Trophoblast cell (in vitro differentiated cells and primary cell): ENCODE data around the gene TNS3.

Experiments
- DNase-seq, 2 donors: peaks; one replicate each; pipeline ENCODE4 v3.0.0-alpha.2; 2016
- H2AFZ ChIP-seq: 2 replicates; pipeline ENCODE4 v1.6.1; 2013; ENCODE audit warnings: low read length, moderate library complexity, mild to moderate bottlenecking; ENCODE audit not compliant: insufficient read depth, poor library complexity
- H2AK5ac ChIP-seq: 2 replicates; pipeline ENCODE4 v1.6.1; 2013; ENCODE audit warnings: mild to moderate bottlenecking, low read length
- H2BK120ac ChIP-seq: 2 replicates; pipeline ENCODE4 v1.6.1; 2013; ENCODE audit warnings: low read length, mild to moderate bottlenecking, moderate library complexity; ENCODE audit not compliant: insufficient read depth, poor library complexity
- H2BK12ac ChIP-seq: 2 replicates; pipeline ENCODE4 v1.6.1; 2013; ENCODE audit warnings: mild to moderate bottlenecking, low read length, moderate library complexity
- H2BK5ac ChIP-seq: 2 replicates; pipeline ENCODE4 v1.6.1; 2013; ENCODE audit warnings: low read length, low read depth, moderate library complexity, mild to moderate bottlenecking; ENCODE audit not compliant: poor library complexity
- H3K14ac ChIP-seq: 2 replicates; pipeline ENCODE4 v1.6.1; 2013; ENCODE audit warnings: mild to moderate bottlenecking, low read length
- H3K18ac ChIP-seq: 2 replicates; pipeline ENCODE4 v1.6.1; 2013; ENCODE audit warnings: mild to moderate bottlenecking, low read length
- H3K23ac ChIP-seq: 2 replicates; pipeline ENCODE4 v1.6.1; 2013; ENCODE audit warnings: low read length
- H3K27ac ChIP-seq: 2 replicates; pipeline ENCODE4 v1.5.1; 2013; ENCODE audit warnings: low read depth, mild to moderate bottlenecking, inconsistent platforms, low read length, moderate library complexity
- H3K27me3 ChIP-seq: 2 replicates; pipeline ENCODE4 v1.6.1; 2013; ENCODE audit warnings: inconsistent platforms, mild to moderate bottlenecking, low read length, moderate library complexity; ENCODE audit not compliant: insufficient read depth
- H3K36me3 ChIP-seq, 2 experiments: 1 replicate in 1 of 2; 2 replicates in 1 of 2; pipeline ENCODE4 v1.6.1; 2013; ENCODE audit warnings: low read length in 2 of 2, mild to moderate bottlenecking in 2 of 2, moderate library complexity in 1 of 2; ENCODE audit not compliant: insufficient read depth in 2 of 2, control insufficient read depth in 1 of 2
- H3K4ac ChIP-seq: 2 replicates; pipeline ENCODE4 v1.6.1; 2013; ENCODE audit warnings: low read depth, mild to moderate bottlenecking, low read length, moderate library complexity
- H3K4me1 ChIP-seq, 2 experiments: 1 replicate in 1 of 2; 2 replicates in 1 of 2; pipeline ENCODE4 v1.6.1; 2013; ENCODE audit warnings: low read length in 2 of 2, mild to moderate bottlenecking in 2 of 2, moderate library complexity in 1 of 2; ENCODE audit not compliant: insufficient read depth in 2 of 2, control insufficient read depth in 1 of 2
- H3K4me2 ChIP-seq: 2 replicates; pipeline ENCODE4 v1.6.1; 2013; ENCODE audit warnings: inconsistent platforms, mild to moderate bottlenecking, low read length, moderate library complexity
- H3K4me3 ChIP-seq: 2 replicates; pipeline ENCODE4 v1.5.1; 2013; ENCODE audit warnings: mild to moderate bottlenecking, low read depth, low read length, inconsistent platforms
- H3K79me1 ChIP-seq: one replicate; pipeline ENCODE4 v1.6.1; 2013; ENCODE audit warnings: low read length
- H3K79me2 ChIP-seq: 2 replicates; pipeline ENCODE4 v1.6.1; 2013; ENCODE audit warnings: low read length, mild to moderate bottlenecking; ENCODE audit not compliant: control insufficient read depth, insufficient read depth, poor library complexity
- H3K9ac ChIP-seq: 2 replicates; pipeline ENCODE4 v1.6.1; 2013; ENCODE audit warnings: mild to moderate bottlenecking, low read length
- H3K9me3 ChIP-seq: 2 replicates; pipeline ENCODE4 v1.6.1; 2013; ENCODE audit warnings: low read depth, mild to moderate bottlenecking, control low read depth, inconsistent platforms, low read length; ENCODE audit not compliant: insufficient read depth
- H4K12ac ChIP-seq: 2 replicates; pipeline ENCODE4 v1.6.1; 2013; ENCODE audit warnings: low read depth, mild to moderate bottlenecking, low read length, moderate library complexity
- H4K8ac ChIP-seq: 2 replicates; pipeline ENCODE4 v1.6.1; 2013; ENCODE audit warnings: low read depth, mild to moderate bottlenecking, low read length, moderate library complexity
- H4K91ac ChIP-seq: one replicate; pipeline ENCODE4 v1.6.1; 2013; ENCODE audit warnings: low read depth, mild to moderate bottlenecking, low read length, moderate library complexity
- WGBS: extraction: QIAGEN DNeasy Blood & Tissue Kit; methylation state at CpG from one replicate; pipeline ENCODE4 v1.1.7; 2013; ENCODE audit warnings: missing lambda C conversion rate; ENCODE audit not compliant: insufficient read length, insufficient coverage; ENCODE audit errors: extremely low coverage; 5-methylcytosine and 5-hydroxymethylcytosine counted together

The TNS3 gene

GRCh38 chr7:47255441-47255840, 326.5 kb downstream of the TNS3 start:
- no peak overlapping the region for H3K14ac ChIP-seq
- WGBS, result no CpG with 5 or more reads among the region's 3 CpGs

GRCh38 chr7:47255007-47255406, 326.9 kb downstream of the TNS3 start:
- Histone ChIP-seq H2BK120ac (no peak overlapping the region), H3K79me2 (peaks cover 4% of the 10 kb centered on the region), H4K8ac (no peak overlapping the region), H3K4me2 (no peak overlapping the region), H3K4ac (no peak overlapping the region), H2AK5ac (no peak overlapping the region), H3K4me1 (peaks cover 16 to 28% of the 10 kb centered on the region in 2 experiments), H3K18ac (no peak overlapping the region), H4K12ac (no peak overlapping the region), H3K23ac (no peak overlapping the region), H3K9me3 (no peaks in the 10 kb centered on the region), H4K91ac (peak overlapping the region; percentile 21), H2AFZ (no peak overlapping the region), H3K27me3 (no peaks in the 10 kb centered on the region), H2BK5ac (no peak overlapping the region), H3K4me3 (no peak overlapping the region), H3K79me1 (peaks cover 9% of the 10 kb centered on the region), H2BK12ac (no peak overlapping the region), H3K14ac (no peak overlapping the region), H3K27ac (no peak overlapping the region), H3K36me3 (no peaks in the 10 kb centered on the region), H3K9ac (no peak overlapping the region)
- no peak for DNase-seq
- no CpG with 5 or more reads among the region's 7 CpGs for WGBS

More at GRCh38 chr7:47255441-47255840, 326.5 kb downstream of the TNS3 start:
- Histone ChIP-seq H2BK120ac (no peak overlapping the region), H3K36me3 (no peaks in the 10 kb centered on the region), H4K8ac (no peak overlapping the region), H3K23ac (no peak overlapping the region), H3K27me3 (no peaks in the 10 kb centered on the region), H2BK5ac (no peak overlapping the region), H3K79me2 (peaks cover 4% of the 10 kb centered on the region), H2AK5ac (no peak overlapping the region), H3K18ac (no peak overlapping the region), H2AFZ (no peak overlapping the region), H3K9me3 (no peaks in the 10 kb centered on the region), H3K4me1 (peaks cover 16 to 28% of the 10 kb centered on the region in 2 experiments), H3K27ac (no peak overlapping the region), H4K91ac (no peak overlapping the region), H3K4ac (no peak overlapping the region), H3K4me3 (no peak overlapping the region), H3K4me2 (no peak overlapping the region), H2BK12ac (no peak overlapping the region), H3K79me1 (peaks cover 9% of the 10 kb centered on the region), H4K12ac (no peak overlapping the region), H3K9ac (no peak overlapping the region)
- no peak for DNase-seq

- Histone ChIP-seq H3K14ac (peak overlapping the region; percentile 94), H2BK12ac (peak overlapping the region; percentile 75), H3K36me3 (no peaks in the 10 kb centered on the region), H4K8ac (peak overlapping the region; percentile 91), H3K4me3 (peak overlapping the region; percentile 77), H3K27me3 (no peaks in the 10 kb centered on the region), H4K12ac (peak overlapping the region; percentile 92), H3K23ac (no peak overlapping the region), H3K79me2 (peaks cover 4% of the 10 kb centered on the region), H4K91ac (peak overlapping the region; percentile 92), H3K4ac (peak overlapping the region; percentile 70), H3K9ac (peak overlapping the region; percentile 72), H3K27ac (peak overlapping the region; percentile 88), H3K4me1 (peaks cover 16 to 28% of the 10 kb centered on the region in 2 experiments), H2BK5ac (peak overlapping the region; percentile 89), H3K18ac (peak overlapping the region; percentile 85), H2BK120ac (peak overlapping the region; percentile 77), H2AFZ (peak overlapping the region; percentile 95), H3K4me2 (peak overlapping the region; percentile 88), H2AK5ac (peak overlapping the region; percentile 40), H3K9me3 (no peaks in the 10 kb centered on the region), H3K79me1 (peaks cover 9% of the 10 kb centered on the region)
- WGBS, result no CpG with 5 or more reads among the region's 64 CpGs
- DNase-seq, result peak; percentile 55 to 76
These were observed 327.6 kb downstream of the TNS3 start for GRCh38 chr7:47254081-47254977.

GRCh38 chr7:47253650-47254080, 328.2 kb downstream of the TNS3 start:
- Histone ChIP-seq H3K79me1 (peaks cover 9% of the 10 kb centered on the region), H3K14ac (peak overlapping the region; percentile 94)

More at GRCh38 chr7:47253650-47254080, 328.2 kb downstream of the TNS3 start:
- Histone ChIP-seq H3K23ac (no peak overlapping the region), H2AFZ (peak overlapping the region; percentile 95), H2AK5ac (peak overlapping the region; percentile 40), H3K4me3 (peak overlapping the region; percentile 77), H4K8ac (peak overlapping the region; percentile 91), H3K4ac (peak overlapping the region; percentile 70), H3K4me1 (peaks cover 16 to 28% of the 10 kb centered on the region in 2 experiments), H3K18ac (peak overlapping the region; percentile 85), H4K12ac (peak overlapping the region; percentile 80), H4K91ac (peak overlapping the region; percentile 92), H3K36me3 (no peaks in the 10 kb centered on the region), H2BK120ac (peak overlapping the region; percentile 77), H3K79me2 (peaks cover 4% of the 10 kb centered on the region), H3K9ac (peak overlapping the region; percentile 72), H3K9me3 (no peaks in the 10 kb centered on the region), H3K4me2 (peak overlapping the region; percentile 88), H3K27me3 (no peaks in the 10 kb centered on the region), H2BK12ac (peak overlapping the region; percentile 74), H3K27ac (peak overlapping the region; percentile 88), H2BK5ac (peak overlapping the region; percentile 89)
- WGBS, result no CpG with 5 or more reads among the region's 14 CpGs
- DNase-seq, result peak; percentile 51 to 63
